Activated T-cell treated with anti-CD3 and anti-CD28 coated beads for 48 hours (primary cell): ENCODE results near the gene OR52N5.
A peak's percentile ranks its signal among the peaks of the same experiment; 100 is the strongest.

Source experiments
- DNase-seq: peaks from one replicate; pipeline ENCODE4 v3.0.0-alpha.2; 2020; ENCODE audit warnings: low read depth

The OR52N5 gene

DNA sequence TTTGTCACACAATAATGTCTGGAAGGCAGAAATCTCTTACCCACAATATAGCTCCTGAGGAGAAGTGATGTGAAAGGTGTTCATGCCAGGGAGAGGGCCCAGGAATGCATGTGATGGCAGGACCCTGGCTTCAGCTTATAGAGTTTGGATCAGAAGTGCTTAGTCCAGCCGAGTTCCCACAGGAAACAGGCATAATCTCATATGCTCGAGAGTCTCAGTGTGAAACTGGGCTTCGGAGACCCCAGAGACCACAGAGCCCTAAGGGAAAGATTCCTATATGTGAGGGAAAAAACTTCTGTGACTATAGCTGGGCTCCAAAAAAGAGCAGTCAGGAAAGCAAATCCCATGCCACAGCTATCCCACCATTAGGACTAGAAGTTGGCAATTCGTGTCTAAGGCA, at the start of gene OR52N5:
TSS of gene OR52N5 (minus strand) at position 101 of the 400 bp plus-strand sequence. CDS start 4,721 bp downstream, outside the sequence.
- no peak for DNase-seq

DNA sequence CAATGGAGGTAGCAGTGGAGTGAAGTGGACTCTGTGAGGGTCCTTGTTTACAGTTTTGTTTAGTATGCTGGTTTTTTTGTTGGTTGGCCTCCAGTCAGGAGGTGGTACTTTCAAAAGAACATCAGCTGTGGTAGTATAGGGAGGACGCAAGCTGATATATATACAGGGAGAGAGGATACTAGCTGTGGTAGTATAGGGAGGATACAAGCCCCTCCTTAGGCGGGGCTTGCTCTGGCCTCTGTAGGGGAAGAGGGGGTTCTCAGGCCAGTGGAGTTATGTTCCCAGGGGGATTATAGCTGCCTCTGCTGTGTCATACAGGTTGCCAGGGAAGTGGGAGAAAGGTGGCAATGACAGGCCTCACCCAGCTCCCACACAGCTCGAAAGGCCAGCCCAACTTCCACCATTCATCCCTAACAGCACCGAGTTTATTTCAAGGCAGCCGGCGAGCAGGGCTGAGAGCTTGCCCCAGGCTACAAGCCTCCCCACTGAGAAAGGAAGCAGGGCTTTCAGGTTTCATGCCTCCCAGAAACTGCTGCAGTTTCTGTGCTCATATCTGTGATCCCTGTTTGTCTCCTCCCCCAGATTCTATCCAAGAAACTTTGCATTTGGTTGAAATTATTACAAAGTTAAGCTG, 48.2 kb upstream of the OR52N5 start:
- DNase-seq: no peak

DNA sequence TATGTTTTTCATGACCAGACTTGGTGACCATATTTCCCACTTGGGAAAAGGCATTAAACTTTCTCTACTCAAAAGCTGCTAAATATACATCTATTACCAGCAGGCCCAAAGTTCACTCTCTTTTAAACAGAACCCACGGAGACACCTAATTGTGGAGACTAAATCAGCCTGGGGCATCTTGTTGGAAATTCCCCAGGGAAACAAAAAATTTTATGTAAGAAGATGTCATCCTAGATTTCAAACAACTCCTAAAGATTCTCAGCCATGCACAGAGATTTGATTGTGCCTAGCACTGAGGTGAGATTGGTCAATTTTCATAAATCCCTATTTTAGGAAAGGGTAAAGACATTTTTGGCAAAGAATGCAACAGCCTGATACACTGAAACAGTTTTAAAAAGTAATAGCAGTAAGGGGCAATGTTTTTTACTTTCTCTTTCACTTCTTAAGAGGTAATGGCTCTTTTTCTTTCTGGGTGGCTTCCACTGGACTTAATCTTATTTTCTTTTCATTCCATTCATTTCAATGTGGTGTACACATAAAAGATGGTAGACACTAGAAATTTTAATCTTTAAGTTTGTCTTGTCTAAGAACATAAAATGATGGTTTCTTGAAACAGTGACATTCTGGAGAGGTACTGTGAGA, 35.2 kb upstream of the OR52N5 start:
- DNase-seq: no peak

DNA sequence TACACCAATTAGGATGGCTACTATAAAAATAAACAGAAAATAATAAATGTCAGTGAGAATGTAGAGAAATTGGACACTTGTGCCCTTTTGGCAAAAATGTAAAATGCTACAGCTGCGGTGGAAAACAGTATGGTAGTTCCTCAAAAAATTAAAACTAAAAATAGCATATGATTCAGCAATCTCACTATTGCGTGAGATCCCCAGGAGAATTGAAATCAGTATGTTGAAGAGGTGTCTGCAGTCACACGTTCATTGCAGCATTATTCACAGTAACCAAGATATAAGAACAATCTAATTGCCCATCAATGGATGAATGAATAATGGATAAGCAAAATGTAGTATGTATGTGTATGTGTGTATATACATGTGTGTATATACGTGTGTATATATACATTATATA, 32.4 kb upstream of the OR52N5 start:
- DNase-seq: no peak

DNA sequence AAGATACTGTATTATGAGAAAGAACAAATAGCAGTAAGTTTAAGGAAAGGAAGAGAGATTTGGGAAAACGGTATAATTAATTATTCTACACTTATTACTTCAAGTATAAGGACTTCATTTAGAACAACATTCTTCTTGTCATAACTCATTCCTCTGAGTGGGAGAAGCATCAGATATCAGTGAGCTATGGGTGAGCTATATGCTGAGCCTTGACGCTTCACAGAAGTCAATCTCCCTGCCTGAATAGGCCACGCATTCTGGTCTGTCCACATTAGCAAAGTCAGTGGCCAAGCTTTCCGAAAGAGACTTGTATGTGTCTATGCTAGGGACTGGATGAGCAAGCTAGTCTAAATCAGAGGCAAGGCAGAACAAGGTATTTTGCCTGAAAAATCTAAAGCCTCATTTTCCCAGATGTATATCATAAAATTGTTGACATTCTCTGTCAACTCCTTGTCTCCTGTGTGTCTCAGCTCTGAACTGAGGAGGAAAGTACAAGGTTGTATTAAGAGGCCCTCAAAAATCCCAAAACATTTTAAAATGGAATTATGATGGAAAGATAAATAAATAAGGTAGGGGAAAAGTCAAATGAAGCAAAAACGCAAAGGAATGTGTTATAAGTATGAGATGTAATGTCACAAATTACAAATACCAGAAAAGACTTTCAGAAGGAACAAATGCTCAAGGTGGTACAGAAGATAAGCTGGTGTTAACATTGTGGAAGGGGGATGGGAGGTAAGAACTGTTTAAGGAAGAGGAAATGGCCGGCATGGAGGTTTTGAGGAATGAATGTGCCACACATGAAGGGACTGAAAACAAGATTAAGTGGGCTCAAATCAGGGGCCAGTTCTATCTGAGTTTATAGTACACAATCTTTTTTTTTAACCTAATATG, 27.0 kb upstream of the OR52N5 start:
- no peak for DNase-seq

DNA sequence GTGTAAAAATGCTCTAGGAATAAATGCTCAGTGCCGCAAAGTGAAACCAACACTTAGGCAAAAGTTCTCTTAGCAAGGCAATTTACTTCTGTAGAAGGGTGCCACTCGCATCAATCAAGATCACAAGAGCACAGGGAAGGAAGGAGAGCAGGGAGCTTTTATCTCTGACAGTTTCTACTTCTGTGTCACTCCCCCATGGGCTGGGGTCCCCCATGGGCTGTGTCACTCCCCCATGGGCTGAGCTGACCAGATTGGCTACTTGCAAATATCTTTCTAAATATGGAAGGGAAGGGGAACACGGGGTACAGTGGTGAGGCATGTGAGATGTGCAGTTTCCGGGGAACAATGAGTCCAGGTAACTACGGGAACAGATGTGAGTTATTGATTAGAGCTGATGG, 26.0 kb upstream of the OR52N5 start:
- no peak for DNase-seq

DNA sequence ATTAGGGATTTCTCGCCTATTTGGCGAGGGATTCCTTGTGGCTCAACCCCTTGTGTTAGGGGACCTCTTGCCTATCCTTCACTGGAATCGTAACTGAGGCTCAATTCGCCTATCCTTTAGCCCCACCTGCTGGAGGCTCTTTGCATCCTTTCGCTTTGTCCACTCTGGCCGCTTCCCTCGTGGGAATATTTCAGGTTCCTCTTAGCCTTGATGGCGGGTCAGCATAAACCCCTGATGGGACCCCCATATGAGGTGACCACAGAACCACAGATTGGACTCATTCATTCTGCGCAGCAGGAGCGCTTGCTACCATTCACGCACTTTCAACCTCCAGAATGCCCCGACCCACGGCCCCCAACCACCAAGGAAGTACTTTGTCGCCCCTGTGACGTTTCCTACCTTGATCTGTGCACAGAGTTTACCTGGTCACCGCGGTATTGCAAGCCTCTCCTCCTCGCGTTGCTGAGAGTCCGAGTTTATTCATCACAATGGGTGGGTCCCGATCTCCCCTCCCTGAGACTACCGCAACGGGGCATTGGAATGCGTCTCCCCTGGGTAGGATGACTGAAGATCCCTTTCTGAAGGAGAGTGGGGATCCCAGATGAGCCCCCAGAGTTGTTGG, 25.5 kb upstream of the OR52N5 start, which contains the start of gene OR52N2:
TSS of gene OR52N2 (plus strand) at position 425 of the 622 bp plus-strand sequence. CDS start 11,412 bp downstream, outside the sequence.
- peak; percentile 45 for DNase-seq

DNA sequence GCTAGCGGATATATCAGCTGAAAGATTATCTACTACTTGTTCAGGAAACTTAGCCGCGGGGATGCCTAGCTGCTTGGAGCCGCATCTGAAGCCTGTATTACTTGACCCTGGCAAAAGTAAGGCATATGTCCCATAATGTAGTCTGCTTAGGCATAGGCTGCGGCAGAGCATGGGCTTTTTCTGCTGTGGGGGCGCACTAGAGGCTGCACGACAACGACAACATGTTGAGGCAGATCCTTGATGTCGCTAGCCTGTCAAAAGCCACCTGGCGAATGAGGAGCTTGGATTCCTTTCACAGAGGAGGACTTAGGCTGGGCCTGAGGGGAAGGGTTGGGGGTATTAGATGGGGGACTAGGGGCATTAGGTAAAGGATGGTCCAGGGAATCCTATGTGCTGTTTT, 24.4 kb upstream of the OR52N5 start:
- no peak for DNase-seq

DNA sequence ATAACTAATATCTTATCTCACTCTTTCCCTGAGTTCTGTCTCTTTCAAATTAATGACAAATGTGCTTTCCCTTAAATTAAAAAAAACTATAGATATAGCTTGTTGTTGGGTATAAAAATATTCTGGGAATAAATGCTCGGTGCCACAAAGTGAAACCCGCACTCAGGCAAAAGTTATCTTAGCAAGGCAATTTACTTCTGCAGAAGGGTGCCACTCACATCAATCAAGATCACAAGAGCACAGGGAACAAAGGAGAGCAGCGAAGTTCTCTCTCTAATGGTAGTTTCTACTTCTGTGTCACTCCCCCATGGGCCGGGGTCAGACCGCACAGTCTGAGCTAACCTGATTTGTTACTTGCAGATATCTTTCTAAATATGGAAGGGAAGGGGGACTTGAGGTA, 20.8 kb upstream of the OR52N5 start:
- DNase-seq: no peak

DNA sequence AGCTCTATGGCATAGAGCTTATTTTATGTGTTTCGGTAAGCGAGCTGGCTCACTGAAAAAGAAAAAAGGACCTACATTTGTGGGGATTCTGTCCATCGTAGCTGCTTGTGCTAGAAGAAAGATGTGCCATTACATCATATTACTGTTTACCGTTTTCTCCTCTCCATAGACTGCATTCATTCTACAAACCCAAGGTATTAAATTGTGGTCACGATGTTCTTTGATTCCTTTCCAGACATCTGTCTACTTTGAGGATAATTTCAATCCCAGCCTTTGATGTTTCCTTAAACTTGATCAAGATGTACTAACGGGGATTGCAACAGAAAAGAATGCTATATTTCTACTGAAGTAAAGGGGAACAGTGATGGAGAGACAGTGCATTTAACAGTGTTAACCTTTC, 13.4 kb upstream of the OR52N5 start:
- no peak for DNase-seq

DNA sequence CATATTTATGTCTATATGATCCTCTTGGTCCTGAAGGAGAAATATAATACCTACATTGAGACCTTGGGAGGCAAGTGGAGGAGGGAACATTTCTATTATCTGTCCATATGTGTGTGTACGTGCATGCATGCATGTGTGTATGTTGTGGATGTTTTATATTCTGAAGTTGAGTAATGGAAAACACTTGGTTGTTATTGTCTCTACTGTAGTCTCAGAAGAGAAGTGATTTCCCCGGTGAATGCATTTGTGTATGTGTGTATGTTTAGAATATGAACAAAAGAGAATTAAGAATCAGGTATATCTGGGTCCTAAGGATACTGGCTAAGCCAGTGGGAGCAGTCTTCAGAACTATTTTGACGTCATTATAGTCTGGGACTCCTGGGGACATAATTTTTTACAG, 8.0 kb upstream of the OR52N5 start, which contains the start of gene OR52N1:
TSS of gene OR52N1 (minus strand) at position 101 of the 400 bp plus-strand sequence. CDS start 2,449 bp downstream, outside the sequence.
- DNase-seq: no peak

DNA sequence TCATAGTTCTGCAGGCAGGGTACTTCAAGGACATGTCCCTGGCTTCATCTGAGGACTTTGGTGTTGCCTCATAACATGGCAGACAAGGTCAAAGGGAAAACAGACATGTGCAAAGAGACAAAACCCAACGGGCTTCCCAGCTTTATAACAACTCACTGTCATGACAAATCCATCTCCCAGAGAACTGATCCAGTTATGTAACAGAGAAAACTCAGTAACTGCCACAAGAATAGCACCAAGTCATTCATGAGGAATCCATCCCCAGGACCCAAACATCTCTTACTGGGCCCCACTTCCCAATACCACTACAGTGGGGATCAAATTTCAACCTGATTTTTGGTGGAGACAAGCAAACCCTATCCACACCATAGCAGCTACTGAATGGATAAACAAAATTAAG, 16.1 kb downstream of the OR52N5 start:
- no peak for DNase-seq

DNA sequence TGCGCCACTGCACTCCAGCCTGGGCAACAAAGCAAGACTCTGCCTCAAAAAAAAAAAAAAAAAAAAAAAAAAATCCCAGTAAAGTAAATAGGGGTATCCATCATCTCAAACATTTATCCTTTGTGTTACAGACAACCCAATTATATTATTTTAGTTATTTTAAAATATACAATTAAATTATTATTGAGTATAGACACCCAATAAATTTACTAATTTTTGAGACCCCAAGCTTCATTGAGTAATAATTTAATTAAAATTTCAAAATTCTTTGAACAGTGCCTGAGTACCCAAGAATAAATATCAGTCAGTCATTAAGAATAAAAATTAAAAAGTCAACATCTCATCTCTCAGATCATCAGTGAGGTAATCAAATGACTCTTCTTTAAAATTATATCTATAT, 29.2 kb downstream of the OR52N5 start, which contains the start of gene OR52N4:
TSS of gene OR52N4 (plus strand) at position 301 of the 400 bp plus-strand sequence. CDS start 498 bp downstream, outside the sequence.
- no peak for DNase-seq

DNA sequence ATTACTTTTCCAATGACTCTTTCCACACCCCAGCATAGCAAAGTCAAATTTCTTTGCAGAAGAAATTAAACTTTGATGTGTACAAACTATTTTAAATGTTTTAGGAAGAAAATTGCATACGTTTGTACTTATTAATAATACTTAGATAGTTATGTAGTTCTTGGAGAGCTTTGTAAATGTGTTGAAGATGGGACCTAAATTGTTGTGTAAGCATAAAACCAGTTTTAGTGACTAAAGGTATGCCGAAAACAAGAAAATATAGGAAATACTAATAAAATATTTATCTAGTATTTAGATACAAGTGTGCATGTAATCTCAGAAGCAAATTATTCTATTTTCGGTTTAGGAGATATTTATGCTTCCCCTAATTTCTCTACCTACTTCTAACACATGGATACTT, 33.3 kb downstream of the OR52N5 start:
- DNase-seq: no peak

DNA sequence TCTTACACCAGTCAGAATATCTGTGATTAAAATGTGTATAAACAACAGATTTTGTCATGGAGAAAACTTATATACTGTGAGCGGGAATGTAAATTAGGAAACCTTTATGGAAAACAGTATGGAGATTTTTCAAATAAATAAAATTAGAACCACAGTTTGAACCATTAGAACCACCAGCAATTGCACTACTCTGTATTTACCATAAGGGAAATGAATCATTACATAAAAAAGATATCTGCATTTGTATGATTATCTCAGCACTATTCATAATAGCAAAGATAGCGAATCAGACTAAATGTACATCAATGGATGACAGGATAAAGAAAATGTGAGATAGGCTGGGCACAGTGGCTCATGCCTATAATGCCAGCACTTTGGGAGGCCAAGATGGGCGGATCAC, 36.5 kb downstream of the OR52N5 start:
- no peak for DNase-seq

DNA sequence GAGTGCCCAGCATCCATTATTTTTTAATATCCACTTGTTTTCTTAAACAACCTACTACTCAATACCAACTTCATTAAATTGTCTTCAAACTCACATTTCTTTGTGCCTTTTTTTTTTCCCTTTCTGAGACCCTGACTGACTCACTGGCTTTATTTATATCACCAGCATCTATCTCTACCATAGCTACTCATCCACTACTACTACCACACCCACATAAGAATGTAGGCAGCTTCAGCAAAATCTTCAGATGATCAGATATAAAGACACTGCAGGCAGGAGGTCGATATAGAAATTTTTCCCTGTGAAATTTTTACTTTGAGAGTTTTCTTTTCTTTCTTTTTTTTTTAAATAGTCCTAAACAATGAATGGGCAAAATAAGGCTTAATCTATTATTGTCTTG, 44.7 kb downstream of the OR52N5 start:
- no peak for DNase-seq

DNA sequence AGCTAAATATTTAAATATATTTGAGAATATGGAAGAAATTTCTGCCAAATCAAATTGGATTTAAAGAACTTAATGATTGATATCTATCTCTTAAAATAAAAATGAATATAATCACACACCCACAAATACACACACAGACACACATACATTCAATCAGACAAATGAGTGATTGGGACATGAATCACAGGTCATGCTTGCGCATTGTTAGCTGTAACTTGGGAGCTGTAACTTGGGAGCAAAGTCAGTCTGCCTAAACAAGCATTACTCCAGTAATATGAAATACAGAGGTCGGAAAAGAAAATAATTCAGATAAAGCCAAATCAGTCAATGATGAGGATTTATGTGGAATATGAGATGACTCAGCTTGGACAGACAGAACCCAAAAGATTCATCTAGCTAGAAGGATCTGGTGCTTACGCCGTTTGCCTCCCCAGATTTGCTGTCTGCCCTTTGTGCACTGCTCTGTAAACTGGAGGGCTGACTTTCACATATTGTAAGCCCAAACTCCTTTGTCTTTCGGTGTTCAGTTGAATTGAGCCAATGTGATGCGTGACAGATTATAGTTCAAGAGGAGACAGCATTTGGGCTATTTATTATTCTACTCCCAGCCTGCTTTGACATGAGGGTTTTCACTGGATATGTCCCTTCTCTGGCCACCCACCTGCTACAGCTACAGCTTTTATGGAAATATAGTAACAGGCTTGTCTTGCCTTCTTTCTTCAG, 45.3 kb downstream of the OR52N5 start:
- no peak for DNase-seq

DNA sequence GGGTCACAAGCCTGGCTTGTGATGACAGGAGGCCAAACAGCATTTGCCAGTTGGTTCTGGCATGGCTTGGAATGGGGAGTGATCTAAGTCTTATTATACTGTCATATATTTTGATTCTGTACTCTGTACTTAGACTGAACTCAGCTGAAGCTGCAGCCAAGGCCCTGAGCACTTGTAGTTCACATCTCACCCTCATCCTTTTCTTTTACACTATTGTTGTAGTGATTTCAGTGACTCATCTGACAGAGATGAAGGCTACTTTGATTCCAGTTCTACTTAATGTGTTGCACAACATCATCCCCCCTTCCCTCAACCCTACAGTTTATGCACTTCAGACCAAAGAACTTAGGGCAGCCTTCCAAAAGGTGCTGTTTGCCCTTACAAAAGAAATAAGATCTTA, 46.1 kb downstream of the OR52N5 start:
- no peak for DNase-seq

DNA sequence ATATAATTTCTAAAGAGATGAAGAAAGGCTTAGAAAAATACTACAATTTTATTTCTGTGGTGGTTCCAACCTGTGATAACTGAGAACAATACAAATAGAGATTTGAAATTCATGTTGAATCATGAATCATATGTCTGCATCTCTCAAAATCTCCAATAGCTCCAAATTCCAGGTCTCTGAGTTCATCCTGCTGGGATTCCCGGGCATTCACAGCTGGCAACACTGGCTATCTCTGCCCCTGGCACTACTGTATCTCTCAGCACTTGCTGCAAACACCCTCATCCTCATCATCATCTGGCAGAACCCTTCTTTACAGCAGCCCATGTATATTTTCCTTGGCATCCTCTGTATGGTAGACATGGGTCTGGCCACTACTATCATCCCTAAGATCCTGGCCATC, 46.8 kb downstream of the OR52N5 start, which contains the start of gene OR56B1:
TSS of gene OR56B1 (plus strand) at position 53 of the 400 bp plus-strand sequence. CDS start at position 122, 69 bp downstream.
- DNase-seq: no peak

DNA sequence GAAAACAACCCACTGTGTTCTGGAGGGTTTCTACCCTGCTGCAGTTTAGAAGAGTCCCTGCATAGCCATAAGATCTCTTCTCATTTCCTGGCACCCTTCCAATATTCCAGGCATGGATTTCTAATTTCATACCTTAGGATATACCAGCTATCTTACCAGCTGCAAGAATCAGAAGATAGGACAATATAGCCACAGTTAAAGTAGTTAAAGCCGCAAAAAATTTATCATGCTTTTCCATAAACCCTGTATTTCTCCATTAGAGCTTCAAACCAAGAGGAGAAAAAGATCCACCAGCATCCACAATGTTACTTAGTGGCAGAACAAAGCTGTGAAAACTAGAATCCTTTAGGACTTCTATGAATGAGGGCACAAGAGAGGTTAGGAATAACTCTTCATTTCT, 55.5 kb downstream of the OR52N5 start:
- DNase-seq: no peak

DNA sequence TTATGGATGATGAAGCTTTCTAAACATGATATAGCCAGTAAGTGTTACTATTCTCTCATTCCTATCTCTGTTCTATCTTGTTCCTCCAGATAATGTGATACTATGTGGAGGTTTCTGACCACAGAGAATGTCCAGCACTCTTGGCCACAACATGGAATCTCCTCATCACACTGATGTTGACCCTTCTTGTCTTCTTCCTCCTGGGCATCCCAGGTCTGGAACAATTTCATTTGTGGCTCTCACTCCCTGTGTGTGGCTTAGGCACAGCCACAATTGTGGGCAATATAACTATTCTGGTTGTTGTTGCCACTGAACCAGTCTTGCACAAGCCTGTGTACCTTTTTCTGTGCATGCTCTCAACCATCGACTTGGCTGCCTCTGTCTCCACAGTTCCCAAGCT, 56.8 kb downstream of the OR52N5 start:
- DNase-seq: no peak
